Smooth muscle cell (in vitro differentiated cells): ENCODE results near the gene BNC2. TPM values are rescaled to one million over a fixed set of nuclear protein-coding genes. Genes with fewer than 3 reads are reported as not detected.

ENCODE experiments used
- DNase-seq: peaks from one replicate; lab custom pipeline; 2025; ENCODE audit not compliant: unreplicated experiment; lab: John Stamatoyannopoulos, UW
- H2AFZ ChIP-seq: fragments of 200-600 bp; sonication (generic); 2 replicates; pipeline ENCODE4 v1.6.0; 2016; ENCODE audit warnings: antibody characterized with exemption, low read depth, mild to moderate bottlenecking
- H3F3A ChIP-seq: fragments of 200-600 bp; sonication (generic); 2 replicates; pipeline ENCODE4 v1.6.0; 2017; ENCODE audit warnings: antibody characterized with exemption, low read depth
- H3K27ac ChIP-seq: fragments of 200-600 bp; sonication (generic); 2 replicates; pipeline ENCODE4 v1.5.1; 2016; ENCODE audit warnings: low read depth, mild to moderate bottlenecking
- H3K27me3 ChIP-seq: fragments of 200-600 bp; sonication (generic); 2 replicates; pipeline ENCODE4 v1.6.1; 2016; ENCODE audit warnings: low read depth, mild to moderate bottlenecking
- H3K36me3 ChIP-seq: fragments of 200-600 bp; sonication (generic); 2 replicates; pipeline ENCODE4 v1.5.1; 2016; ENCODE audit warnings: low read depth
- H3K4me1 ChIP-seq: fragments of 200-600 bp; sonication (generic); 2 replicates; pipeline ENCODE4 v1.5.1; 2016; ENCODE audit warnings: low read depth
- H3K4me2 ChIP-seq: fragments of 200-600 bp; sonication (generic); 2 replicates; pipeline ENCODE4 v1.6.0; 2016; ENCODE audit warnings: mild to moderate bottlenecking
- H3K4me3 ChIP-seq: fragments of 200-600 bp; sonication (generic); 2 replicates; pipeline ENCODE4 v1.5.1; 2016; ENCODE audit warnings: mild to moderate bottlenecking
- H3K79me2 ChIP-seq: fragments of 200-600 bp; sonication (generic); 2 replicates; pipeline ENCODE4 v1.6.0; 2016; ENCODE audit warnings: low read depth, mild to moderate bottlenecking
- H3K9ac ChIP-seq: fragments of 200-600 bp; sonication (generic); 2 replicates; pipeline ENCODE4 v1.6.0; 2016; ENCODE audit warnings: low read depth
- H3K9me3 ChIP-seq: fragments of 200-600 bp; sonication (generic); replicated peaks from 2 replicates; pipeline ENCODE4 v1.5.1; 2016; ENCODE audit warnings: low read depth
- H4K20me1 ChIP-seq: fragments of 200-600 bp; sonication (generic); 2 replicates; pipeline ENCODE4 v1.6.0; 2016; ENCODE audit warnings: low read depth
- CTCF ChIP-seq: fragments of 200-600 bp; sonication (generic); IDR thresholded peaks from 2 replicates; pipeline ENCODE4 v1.5.1; 2017; ENCODE audit warnings: borderline replicate concordance, mild to moderate bottlenecking, antibody characterized with exemption; ENCODE audit not compliant: insufficient read depth, poor library complexity, severe bottlenecking
- WGBS: methylation state at CpG from one replicate; pipeline ENCODE4 v1.1.7; 2016; ENCODE audit warnings: low lambda C conversion rate; 5-methylcytosine and 5-hydroxymethylcytosine counted together
- polyA plus RNA-seq: library from polyadenylated mRNA; unstranded; fragments of >200 nt; fragmentation: Nextera tagmentation; extraction: Ambion mirVana; gene quantifications from 2 replicates; pipeline ENCODE4 v1.2.1, GENCODE V29; 2016
- total RNA-seq: library from RNA; depleted of rRNA; stranded (reverse); fragments of >200 nt; gene quantifications from 2 replicates; pipeline ENCODE4 v1.2.3, GENCODE V29; 2014

Gene BNC2
- total and polyA plus RNA-seq, 2 experiments from 2014 or later, result 11.6 to 13.5 TPM

DNA sequence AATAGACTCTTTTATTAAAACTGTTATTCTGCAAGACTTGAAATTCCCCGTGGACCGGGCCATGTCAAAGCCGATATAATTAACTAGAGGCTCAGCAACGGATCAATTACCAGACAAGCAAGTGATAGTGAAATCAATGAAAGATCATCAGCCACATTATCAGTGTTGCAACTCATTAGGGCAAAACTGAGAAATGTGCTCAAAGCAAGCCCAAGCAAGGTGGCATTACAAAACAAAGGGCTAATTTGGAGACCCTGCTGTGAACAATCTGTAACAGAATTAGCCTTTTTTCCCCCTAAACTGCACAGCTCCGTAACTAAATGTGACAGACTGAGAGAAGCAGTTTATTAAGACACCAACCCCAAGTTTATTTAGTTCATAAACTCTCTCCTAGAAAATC, 140.3 kb downstream of the BNC2 start:
- Histone ChIP-seq H3K9me3 (no peaks in the 10 kb centered on the region), H4K20me1 (no peaks in the 10 kb centered on the region), H3K27me3 (peaks cover 11% of the 10 kb centered on the region), H3K36me3 (no peaks in the 10 kb centered on the region), H3K27ac (no peak overlapping the region), H3K4me3 (no peak overlapping the region), H2AFZ (no peak overlapping the region), H3K9ac (no peak overlapping the region), H3K79me2 (no peaks in the 10 kb centered on the region), H3K4me1 (peaks cover 17% of the 10 kb centered on the region), H3F3A (no peaks in the 10 kb centered on the region), H3K4me2 (no peak overlapping the region)
- TF ChIP-seq CTCF, result no peak
- no peak for DNase-seq
- WGBS, result 56% methylated on average over 5 of the region's 5 CpGs

DNA sequence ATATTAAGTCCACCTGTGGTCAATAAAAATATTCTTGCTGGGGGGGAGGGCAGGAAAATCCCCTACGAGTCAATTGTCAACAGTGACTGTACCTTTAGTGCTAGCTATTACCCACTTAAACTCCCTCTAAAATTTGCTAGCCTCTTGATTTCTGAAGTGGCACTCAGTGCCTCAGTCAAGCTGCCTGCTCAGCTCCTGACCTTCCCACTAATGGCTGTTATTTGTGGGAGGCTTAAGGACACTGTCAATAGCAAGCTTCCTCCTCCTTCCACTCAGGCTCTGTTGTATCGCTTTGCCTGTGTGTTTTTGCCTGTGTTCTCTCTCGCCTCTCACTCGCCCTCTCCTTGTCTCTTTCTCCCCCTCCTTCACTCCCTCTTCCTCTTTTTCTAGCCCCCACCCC, 140.8 kb downstream of the BNC2 start:
- no peak overlapping the region for H3K4me3 ChIP-seq
- H3F3A ChIP-seq, result no peaks in the 10 kb centered on the region
- H3K4me2 ChIP-seq, result no peak overlapping the region
- H3K27ac ChIP-seq, result no peak overlapping the region
- no peaks in the 10 kb centered on the region for H3K9me3 ChIP-seq
- H3K36me3 ChIP-seq, result no peaks in the 10 kb centered on the region
- 36% methylated on average over 4 of the region's 4 CpGs for WGBS
- H4K20me1 ChIP-seq, result no peaks in the 10 kb centered on the region
- no peak overlapping the region for H2AFZ ChIP-seq
- H3K4me1 ChIP-seq, result peaks cover 17% of the 10 kb centered on the region
- no peak for TF ChIP-seq CTCF
- H3K27me3 ChIP-seq, result peaks cover 11% of the 10 kb centered on the region
- no peaks in the 10 kb centered on the region for H3K79me2 ChIP-seq
- DNase-seq, result no peak
- no peak overlapping the region for H3K9ac ChIP-seq

DNA sequence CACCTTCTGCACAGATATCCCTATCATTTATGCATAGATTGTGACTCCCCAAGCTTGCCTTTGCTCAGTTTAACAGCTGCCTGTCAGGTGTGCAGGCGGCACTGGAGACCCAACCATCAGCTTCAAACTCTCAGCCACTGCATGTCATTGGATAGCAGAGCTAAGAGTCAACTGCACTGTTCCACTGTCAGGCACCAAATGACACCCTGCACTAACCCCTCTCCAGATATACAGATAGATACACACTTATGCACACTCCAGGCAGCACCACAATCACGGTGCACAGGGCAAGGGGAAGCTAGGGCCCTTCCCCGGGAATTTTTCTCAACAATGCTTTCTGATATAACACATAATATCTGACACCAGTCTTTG, 142.3 kb downstream of the BNC2 start:
- H2AFZ ChIP-seq, result no peak overlapping the region
- no peaks in the 10 kb centered on the region for H3K79me2 ChIP-seq
- H3K36me3 ChIP-seq, result no peaks in the 10 kb centered on the region
- H3K4me3 ChIP-seq, result peak overlapping the region; percentile 59
- H3K27me3 ChIP-seq, result peaks cover 11% of the 10 kb centered on the region
- H3K9me3 ChIP-seq, result no peaks in the 10 kb centered on the region
- H3K9ac ChIP-seq, result no peak overlapping the region
- peak overlapping the region; percentile 84 for H3K4me2 ChIP-seq
- WGBS, result 84% methylated on average over 3 of the region's 3 CpGs
- peaks cover 17% of the 10 kb centered on the region for H3K4me1 ChIP-seq
- H3F3A ChIP-seq, result no peaks in the 10 kb centered on the region
- no peaks in the 10 kb centered on the region for H4K20me1 ChIP-seq
- no peak for DNase-seq
- no peak overlapping the region for H3K27ac ChIP-seq
- no peak for TF ChIP-seq CTCF

DNA sequence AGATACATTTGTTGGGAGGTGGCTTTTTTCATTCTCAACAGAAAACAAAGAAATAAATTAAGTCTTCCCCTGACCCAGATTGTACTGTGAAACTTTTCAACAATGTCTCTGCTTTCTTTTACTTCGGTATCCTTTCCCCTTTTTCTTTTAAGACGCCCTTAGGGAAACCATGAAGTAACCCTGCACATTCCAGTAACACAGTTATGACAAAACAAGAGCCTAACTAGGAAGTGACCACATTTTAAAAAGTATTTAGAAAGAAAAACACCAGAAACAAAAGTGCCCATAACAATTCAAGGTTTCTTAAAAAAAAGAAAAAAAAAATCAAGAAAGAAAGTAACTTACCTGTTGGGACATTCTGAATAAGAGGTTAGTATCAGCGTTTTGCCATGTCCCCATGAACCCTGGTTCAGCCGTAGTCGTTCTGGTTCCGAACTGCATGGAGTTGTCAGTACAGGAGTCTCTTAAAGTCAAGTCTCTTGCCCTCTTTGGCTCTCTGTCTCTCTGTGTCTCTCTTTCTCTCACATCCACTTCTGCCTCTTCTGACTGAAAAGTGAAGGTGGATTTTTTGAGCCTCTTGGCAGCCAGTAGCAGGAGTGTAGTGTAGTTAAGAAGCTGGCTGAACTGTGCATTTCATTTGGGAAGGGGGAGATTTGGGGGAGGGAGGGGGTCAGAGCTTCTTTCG, 142.9 kb downstream of the BNC2 start:
- WGBS, result 38% methylated on average over 7 of the region's 7 CpGs
- peak overlapping the region; percentile 59 for H3K4me3 ChIP-seq
- no peak for DNase-seq
- H3K27me3 ChIP-seq, result peaks cover 11% of the 10 kb centered on the region
- no peaks in the 10 kb centered on the region for H4K20me1 ChIP-seq
- peak overlapping the region; percentile 64 for H3K27ac ChIP-seq
- H3K9me3 ChIP-seq, result no peaks in the 10 kb centered on the region
- H3K79me2 ChIP-seq, result no peaks in the 10 kb centered on the region
- H3K9ac ChIP-seq, result peak overlapping the region; percentile 48
- peak overlapping the region; percentile 84 for H3K4me2 ChIP-seq
- no peaks in the 10 kb centered on the region for H3F3A ChIP-seq
- peak overlapping the region; percentile 70 for H2AFZ ChIP-seq
- no peak for TF ChIP-seq CTCF
- H3K36me3 ChIP-seq, result no peaks in the 10 kb centered on the region
- H3K4me1 ChIP-seq, result peaks cover 17% of the 10 kb centered on the region
